ENCODE data around the gene RBM24. TPM values are rescaled to one million over a fixed set of nuclear protein-coding genes. Genes with fewer than 3 reads are reported as not detected.

Gene RBM24
- total and polyA plus RNA-seq, 2 donors (not counting 1 experiment from before 2014, with no cell fraction given) = not detected

DNA sequence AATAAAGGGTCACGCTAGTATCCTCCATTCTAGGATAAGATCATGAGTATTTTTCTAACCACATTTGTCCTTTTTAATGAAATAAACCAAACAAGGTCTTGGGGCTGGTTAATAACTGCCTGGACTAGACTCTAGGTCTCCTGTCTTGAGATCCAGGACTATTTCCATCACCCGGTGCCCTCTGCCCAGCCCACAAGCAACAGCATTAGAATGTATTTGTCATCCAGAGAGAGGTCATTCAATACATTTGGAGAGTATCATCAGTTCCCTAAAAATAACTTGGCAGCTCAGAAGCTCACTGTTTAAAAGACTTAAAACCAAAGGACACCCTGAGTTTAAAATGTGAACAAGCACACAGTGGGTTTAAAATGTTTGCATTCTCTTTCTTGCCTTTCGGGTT, 4.4 kb upstream of the RBM24 start:
- Mint-ChIP-seq H3K27me3 (peaks cover 63% of the 10 kb centered on the region), H3K4me3 (no peak overlapping the region), H3K27ac (no peak overlapping the region), H3K4me1 (peaks cover 10% of the 10 kb centered on the region), H3K9me3 (ENCODE audit: insufficient read depth) (no peaks in the 10 kb centered on the region)
- no peak for ATAC-seq (ENCODE audit: low read depth)
- Histone ChIP-seq H3K27me3 (replicated peaks in 1 of 4; ENCODE audit: control extremely low read depth in 1 of 4, control insufficient read depth in 3 of 4, insufficient read depth in 4 of 4, low read length in 3 of 4) (peaks cover 0 to 24% (median 14%) of the 10 kb centered on the region in 4 experiments), H3K4me3 (ENCODE audit: control extremely low read depth in 1 of 5, extremely low read depth in 1 of 5, insufficient read depth in 1 of 5, low read depth in 2 of 5, low read length in 4 of 5) (no peak overlapping the region), H3K36me3 (replicated peaks in 1 of 2; ENCODE audit: control extremely low read depth in 1 of 2, control insufficient read depth in 1 of 2, extremely low read depth in 1 of 2, insufficient read depth in 2 of 2, low read length in 1 of 2) (no peaks in the 10 kb centered on the region), H4K20me1 (ENCODE audit: control insufficient read depth, insufficient read depth, low read length, poor library complexity, severe bottlenecking) (no peaks in the 10 kb centered on the region), H3K79me2 (ENCODE audit: control insufficient read depth, insufficient read depth, low read length) (no peaks in the 10 kb centered on the region), H3K9me3 (ENCODE audit: control extremely low read depth in 1 of 3, control insufficient read depth in 2 of 3, insufficient read depth in 1 of 3, low read length in 2 of 3) (peaks cover 0 to 2% (median 2%) of the 10 kb centered on the region in 3 donors), H2AFZ (ENCODE audit: insufficient read depth, low read depth, low read length, poor library complexity, severe bottlenecking) (no peak overlapping the region), H3K9ac (ENCODE audit: low read length) (no peak overlapping the region), H3K4me1 (ENCODE audit: control insufficient read depth in 2 of 2, insufficient read depth in 2 of 2, low read length in 2 of 2) (peaks cover 4 to 10% of the 10 kb centered on the region in 2 donors), H3K27ac (ENCODE audit: low read length in 2 of 2) (no peak overlapping the region), H3K4me2 (replicated peaks; ENCODE audit: low read depth, low read length, poor library complexity, severe bottlenecking) (no peak overlapping the region)
- DNase-seq = no peak
- intact Hi-C loops (cut with micrococcal nuclease) = no loop called here
- ChIA-PET POLR2A (no interaction called here), CTCF (no interaction called here)
- WGBS (ENCODE audit: insufficient coverage) = no CpG with 5 or more reads among the region's 3 CpGs
- TF ChIP-seq, protein P1, sequence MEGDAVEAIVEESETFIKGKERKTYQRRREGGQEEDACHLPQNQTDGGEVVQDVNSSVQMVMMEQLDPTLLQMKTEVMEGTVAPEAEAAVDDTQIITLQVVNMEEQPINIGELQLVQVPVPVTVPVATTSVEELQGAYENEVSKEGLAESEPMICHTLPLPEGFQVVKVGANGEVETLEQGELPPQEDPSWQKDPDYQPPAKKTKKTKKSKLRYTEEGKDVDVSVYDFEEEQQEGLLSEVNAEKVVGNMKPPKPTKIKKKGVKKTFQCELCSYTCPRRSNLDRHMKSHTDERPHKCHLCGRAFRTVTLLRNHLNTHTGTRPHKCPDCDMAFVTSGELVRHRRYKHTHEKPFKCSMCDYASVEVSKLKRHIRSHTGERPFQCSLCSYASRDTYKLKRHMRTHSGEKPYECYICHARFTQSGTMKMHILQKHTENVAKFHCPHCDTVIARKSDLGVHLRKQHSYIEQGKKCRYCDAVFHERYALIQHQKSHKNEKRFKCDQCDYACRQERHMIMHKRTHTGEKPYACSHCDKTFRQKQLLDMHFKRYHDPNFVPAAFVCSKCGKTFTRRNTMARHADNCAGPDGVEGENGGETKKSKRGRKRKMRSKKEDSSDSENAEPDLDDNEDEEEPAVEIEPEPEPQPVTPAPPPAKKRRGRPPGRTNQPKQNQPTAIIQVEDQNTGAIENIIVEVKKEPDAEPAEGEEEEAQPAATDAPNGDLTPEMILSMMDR (IDR thresholded peaks at IDR 0.05) = no peak
- no peak for TF ChIP-seq EZH2 (IDR thresholded peaks at IDR 0.05; ENCODE audit: borderline replicate concordance, insufficient read depth, low read depth, low read length, poor library complexity, severe bottlenecking)

DNA sequence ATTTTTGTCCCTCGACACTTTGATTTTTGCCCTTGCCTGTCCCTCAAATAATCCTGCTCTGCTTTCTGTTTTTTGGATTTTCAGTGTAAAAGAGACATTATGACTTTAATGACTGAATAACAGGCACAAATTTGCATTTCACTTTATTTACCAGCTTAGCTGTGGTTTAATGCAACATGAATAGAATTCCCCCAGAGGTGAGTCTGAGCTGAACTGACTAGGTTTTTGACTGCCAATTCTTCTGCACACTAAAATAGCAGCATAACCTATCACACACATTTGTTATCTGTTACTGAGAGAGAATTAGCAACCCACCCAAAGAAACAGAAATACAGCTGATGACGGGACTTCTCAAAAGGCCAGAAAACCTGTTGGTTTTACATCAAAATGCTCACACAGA, 3.9 kb upstream of the RBM24 start:
- ATAC-seq (ENCODE audit: low read depth) = no peak
- H4K20me1 ChIP-seq (ENCODE audit: control insufficient read depth, insufficient read depth, low read length, poor library complexity, severe bottlenecking) = no peaks in the 10 kb centered on the region
- DNase-seq = no peak
- H2AFZ ChIP-seq (ENCODE audit: insufficient read depth, low read depth, low read length, poor library complexity, severe bottlenecking) = no peak overlapping the region
- no peak overlapping the region for H3K4me2 ChIP-seq (replicated peaks; ENCODE audit: low read depth, low read length, poor library complexity, severe bottlenecking)
- H3K4me1 Mint-ChIP-seq = peaks cover 15% of the 10 kb centered on the region
- no peaks in the 10 kb centered on the region for H3K36me3 ChIP-seq (replicated peaks in 1 of 2; ENCODE audit: control extremely low read depth in 1 of 2, control insufficient read depth in 1 of 2, extremely low read depth in 1 of 2, insufficient read depth in 2 of 2, low read length in 1 of 2)
- H3K9ac ChIP-seq (ENCODE audit: low read length) = no peak overlapping the region
- ChIA-PET POLR2A (no interaction called here), CTCF (no interaction called here)
- WGBS (ENCODE audit: insufficient coverage) = 100% methylated on average over 2 of the region's 2 CpGs
- H3K9me3 Mint-ChIP-seq (ENCODE audit: insufficient read depth) = no peaks in the 10 kb centered on the region
- H3K4me1 ChIP-seq (ENCODE audit: control insufficient read depth in 2 of 2, insufficient read depth in 2 of 2, low read length in 2 of 2) = peaks cover 8 to 15% of the 10 kb centered on the region in 2 donors
- TF ChIP-seq, protein P1 (IDR thresholded peaks at IDR 0.05) = no peak
- TF ChIP-seq EZH2 (IDR thresholded peaks at IDR 0.05; ENCODE audit: borderline replicate concordance, insufficient read depth, low read depth, low read length, poor library complexity, severe bottlenecking) = no peak
- no peaks in the 10 kb centered on the region for H3K79me2 ChIP-seq (ENCODE audit: control insufficient read depth, insufficient read depth, low read length)
- peaks cover 0 to 29% (median 16%) of the 10 kb centered on the region in 4 experiments for H3K27me3 ChIP-seq (replicated peaks in 1 of 4; ENCODE audit: control extremely low read depth in 1 of 4, control insufficient read depth in 3 of 4, insufficient read depth in 4 of 4, low read length in 3 of 4)
- intact Hi-C loops (cut with micrococcal nuclease) = no loop called here
- H3K9me3 ChIP-seq (ENCODE audit: control extremely low read depth in 1 of 3, control insufficient read depth in 2 of 3, insufficient read depth in 1 of 3, low read length in 2 of 3) = peaks cover 0 to 5% (median 2%) of the 10 kb centered on the region in 3 donors
- no peak overlapping the region for H3K27ac ChIP-seq (ENCODE audit: low read length in 2 of 2)
- peaks cover 68% of the 10 kb centered on the region for H3K27me3 Mint-ChIP-seq
- no peak overlapping the region for H3K27ac Mint-ChIP-seq
- no peak overlapping the region for H3K4me3 Mint-ChIP-seq
- no peak overlapping the region for H3K4me3 ChIP-seq (ENCODE audit: control extremely low read depth in 1 of 5, extremely low read depth in 1 of 5, insufficient read depth in 1 of 5, low read depth in 2 of 5, low read length in 4 of 5)

Data from B cell (primary cell).